Cardiac septum (tissue), 1 donor: ENCODE measurements around the gene MASP1. TPM values are rescaled to one million over a fixed set of nuclear protein-coding genes. Genes with fewer than 3 reads are reported as not detected.
"Not testable (repeated sequence)": the region's sequence is repeated elsewhere in the genome, so short reads cannot be mapped to it uniquely, and the experiment has no call there.

ENCODE experiments used
- DNase-seq: peaks from one replicate; pipeline ENCODE4 v3.0.0-alpha.2; 2020; ENCODE audit warnings: low spot score
- intact Hi-C: fragments of 100-400 bp; cut with DNase I; formaldehyde crosslinking; loops from one replicate; pipeline ENCODE4 v1.14.0; 2022
- total RNA-seq: library from RNA; stranded (reverse); fragmentation: NEBNext Ultra II Directional; extraction: Animal tissue kit (Norgen Biotek cat#: 25700); gene quantifications from one replicate; pipeline ENCODE4 v1.2.1, GENCODE V29; 2021
- donor health status: DM: no; HTN: no; CAD: no.

The MASP1 gene
- total RNA-seq, 1 donor from 2014 or later: 59.7 TPM

DNA sequence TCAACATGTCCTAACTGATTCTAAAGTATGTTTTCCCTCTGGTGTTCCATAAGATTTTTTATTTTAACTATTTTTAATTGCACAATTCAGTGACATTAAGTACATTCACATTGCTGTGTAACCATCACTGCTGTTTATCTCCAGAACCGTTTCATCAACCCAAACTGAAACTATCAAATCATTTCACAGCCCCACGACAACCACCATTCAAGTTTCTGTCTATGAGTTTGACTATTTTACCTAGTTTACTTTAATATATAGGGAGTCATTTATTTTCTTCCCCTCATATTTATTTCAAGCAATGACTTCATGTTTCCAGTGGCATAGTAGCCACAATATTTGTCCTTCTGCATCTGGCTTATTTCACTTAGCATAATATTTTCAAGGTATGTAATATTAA, 85.9 kb downstream of the MASP1 start:
- no peak for DNase-seq
- intact Hi-C loops: no loop called here

DNA sequence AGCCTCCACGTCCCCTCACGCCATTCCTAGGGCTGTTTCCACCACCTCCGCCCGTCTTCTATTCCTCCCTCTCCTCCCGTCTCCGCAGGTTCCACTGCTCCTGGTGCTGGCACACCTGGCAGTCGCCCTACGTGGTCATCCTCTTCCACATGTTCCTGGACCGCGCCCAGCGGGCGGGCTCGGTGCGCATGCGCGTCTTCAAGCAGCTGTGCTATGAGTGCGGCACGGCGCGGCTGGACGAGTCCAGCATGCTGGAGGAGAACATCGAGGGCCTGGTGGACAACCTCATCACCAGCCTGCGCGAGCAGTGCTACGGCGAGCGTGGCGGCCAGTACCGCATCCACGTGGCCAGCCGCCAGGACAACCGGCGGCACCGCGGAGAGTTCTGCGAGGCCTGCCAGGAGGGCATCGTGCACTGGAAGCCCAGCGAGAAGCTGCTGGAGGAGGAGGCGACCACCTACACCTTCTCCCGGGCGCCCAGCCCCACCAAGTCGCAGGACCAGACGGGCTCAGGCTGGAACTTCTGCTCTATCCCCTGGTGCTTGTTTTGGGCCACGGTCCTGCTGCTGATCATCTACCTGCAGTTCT, 92.0 kb downstream of the MASP1 start:
- DNase-seq, intact Hi-C loops: not testable (repeated sequence)

DNA sequence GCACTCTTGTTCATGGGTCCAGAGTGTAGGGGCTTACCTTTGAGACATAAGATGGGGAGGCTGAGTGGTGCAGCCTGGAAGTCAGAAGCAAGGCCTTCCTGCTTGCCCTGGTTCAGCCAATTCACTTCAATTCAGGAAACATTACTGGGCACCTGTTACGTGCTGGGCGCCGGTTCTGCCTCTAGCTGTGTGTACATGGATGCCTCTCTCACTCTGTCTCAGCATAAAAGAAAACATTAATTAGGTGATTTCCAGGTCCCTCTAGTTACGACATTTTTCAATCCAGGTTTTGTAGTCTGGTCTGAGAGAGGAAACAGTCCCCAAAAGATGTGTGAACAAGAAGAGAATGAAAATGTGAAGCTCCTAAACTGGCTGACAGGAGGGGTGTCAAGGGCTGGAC, 93.0 kb downstream of the MASP1 start:
- intact Hi-C loops: no loop called here
- no peak for DNase-seq

DNA sequence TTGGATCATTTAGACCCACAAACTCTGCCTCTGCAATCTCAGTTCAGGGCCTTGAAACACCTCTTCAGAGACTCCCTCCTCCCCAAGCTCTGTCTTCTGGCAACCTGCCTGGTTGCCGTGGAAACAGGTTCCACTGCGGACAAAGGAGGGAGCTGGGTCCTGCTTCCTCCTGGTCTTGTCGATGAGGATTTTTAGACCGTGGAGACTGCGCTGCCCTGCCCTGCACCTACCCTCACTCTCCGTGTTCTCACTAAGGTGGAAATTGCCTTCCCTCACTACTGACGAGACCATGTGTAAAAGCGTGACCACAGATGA, 94.2 kb downstream of the MASP1 start, which contains the start of gene RTP1:
Gene RTP1 (plus strand): TSS at position 152 of the 315 bp plus-strand sequence. CDS start 30 bp downstream, at position 182.
- DNase-seq: no peak
- intact Hi-C loops: no loop called here

DNA sequence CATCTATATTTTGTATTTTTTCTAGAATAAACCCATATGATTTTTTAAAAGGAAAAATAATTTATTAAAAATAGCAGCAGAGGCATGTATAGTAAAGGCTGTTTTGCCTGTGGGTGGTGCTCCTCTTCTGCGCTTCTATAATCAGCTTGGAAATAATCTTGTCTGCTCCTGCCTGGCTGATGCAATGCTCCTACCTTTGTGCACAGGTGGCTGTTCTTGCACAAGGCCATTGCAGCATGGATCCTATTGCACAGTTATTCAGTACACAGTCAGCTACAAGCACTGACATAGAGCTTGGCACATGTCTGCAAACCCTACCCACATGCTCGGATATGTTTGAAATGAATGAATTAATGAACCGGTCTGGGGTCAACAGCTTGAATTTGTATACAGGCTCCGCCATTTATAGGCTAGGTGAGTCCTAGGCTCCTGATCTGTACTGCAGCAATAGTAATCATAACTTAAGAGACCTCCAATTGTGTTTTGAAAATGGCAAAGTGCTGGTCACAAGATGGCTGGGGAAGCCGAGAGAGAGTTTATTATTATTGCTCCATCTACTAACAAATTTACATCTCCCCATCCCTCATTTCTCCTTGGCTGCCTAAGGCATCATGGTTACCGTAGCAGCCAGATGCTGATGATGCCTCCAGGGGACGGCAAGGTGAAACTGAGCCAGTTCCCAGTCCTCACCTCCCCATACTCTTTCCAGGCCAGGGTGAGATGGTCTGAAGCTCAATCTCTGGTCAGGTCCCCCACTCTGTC, 94.8 kb downstream of the MASP1 start:
- intact Hi-C loops: no loop called here
- no peak for DNase-seq

DNA sequence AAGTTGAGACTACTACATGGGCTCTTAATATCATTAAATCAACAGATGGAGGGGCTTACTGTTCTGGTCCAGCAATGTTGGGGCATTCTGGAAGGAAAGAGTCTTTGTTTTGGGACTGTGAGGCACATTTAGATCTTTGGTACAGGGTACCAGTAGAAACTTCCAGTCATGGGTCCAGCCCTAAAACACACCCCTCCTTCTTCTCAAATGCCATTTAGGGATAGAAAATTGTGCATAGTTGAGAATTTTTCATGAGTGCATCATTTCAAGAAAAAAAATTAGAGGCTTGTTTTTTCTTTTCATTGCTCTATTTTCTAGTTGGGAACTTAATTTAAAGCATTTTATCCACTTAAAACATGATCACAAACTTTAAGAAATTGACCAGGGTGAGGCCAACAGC, 98.4 kb downstream of the MASP1 start:
- no peak for DNase-seq
- intact Hi-C loops: no loop called here

DNA sequence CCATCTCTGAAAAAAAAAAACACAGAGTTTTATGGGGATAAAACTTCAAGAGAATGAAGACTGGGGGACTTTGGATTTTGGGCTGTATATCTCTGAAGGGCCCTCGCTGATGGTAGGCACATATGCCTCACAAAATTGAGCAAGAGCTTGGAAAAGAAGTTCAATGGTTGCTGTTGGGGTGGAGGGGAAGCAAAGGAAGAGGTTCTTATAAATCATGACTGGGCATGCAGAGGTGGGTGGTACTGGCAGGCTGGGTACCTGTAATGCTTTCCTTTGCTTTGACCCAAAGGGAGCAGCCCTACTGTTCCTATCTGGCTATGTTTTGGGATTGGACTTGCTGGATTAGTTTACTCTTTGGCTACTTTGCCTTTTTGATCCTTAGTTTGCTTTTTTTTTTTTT, 100.3 kb downstream of the MASP1 start:
- intact Hi-C loops: no loop called here
- DNase-seq: no peak

DNA sequence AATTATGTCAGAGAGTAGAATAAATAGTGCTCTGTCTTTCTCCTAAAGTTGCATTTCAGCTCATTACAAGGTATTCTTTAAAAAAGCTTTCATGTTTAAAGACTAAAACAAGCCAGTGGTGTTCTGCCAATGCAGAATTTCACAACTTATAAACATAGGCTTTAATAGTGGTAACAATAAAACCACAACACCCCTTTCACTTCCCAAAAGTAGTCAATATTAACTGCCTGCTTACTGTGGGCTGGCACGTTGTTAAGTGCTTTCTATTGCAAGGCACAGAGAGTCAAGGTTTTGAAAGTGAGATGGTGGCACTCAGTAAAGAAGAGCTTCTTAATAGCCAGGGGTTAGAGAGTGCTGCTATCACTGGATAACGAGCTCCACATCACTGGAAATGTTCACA, 102.6 kb downstream of the MASP1 start:
- intact Hi-C loops: loop anchor here (5.0 kb wide), 1 partner anchor 257 kb away; the partner anchor contains the start of gene ST6GAL1
- no peak for DNase-seq

DNA sequence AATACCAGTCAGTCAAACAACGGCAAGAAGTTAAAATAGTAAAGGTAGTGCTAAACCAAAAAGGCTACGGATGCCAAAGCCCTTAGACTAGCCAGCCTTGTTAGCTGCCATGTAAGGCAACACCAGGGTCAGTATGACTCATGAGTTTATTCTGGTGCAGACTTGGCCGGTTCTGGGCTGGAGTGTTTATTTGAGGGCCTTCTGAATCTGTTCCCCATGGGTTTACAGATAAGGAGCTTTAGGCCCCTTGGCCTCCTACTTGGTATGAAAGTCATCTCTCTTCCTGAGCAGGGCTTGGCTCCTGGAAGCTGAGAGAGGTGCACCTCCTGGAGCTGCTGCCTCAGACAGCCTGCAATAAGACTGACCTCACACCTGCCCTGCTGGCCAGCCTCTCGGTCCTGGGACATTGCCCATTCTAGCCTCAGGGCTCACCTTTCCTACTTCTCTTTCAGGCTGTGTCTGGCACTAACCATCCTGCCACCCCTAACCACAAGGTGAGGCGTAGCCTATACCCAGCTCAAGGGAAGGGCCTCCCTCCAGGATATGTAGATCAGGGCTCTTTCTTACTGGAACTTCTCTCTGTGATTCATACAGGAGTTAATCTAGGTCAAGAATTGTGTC, 104.6 kb downstream of the MASP1 start:
- intact Hi-C loops: loop anchor here (5.0 kb wide), 1 partner anchor 255 kb away; the partner anchor contains the start of gene ST6GAL1

DNA sequence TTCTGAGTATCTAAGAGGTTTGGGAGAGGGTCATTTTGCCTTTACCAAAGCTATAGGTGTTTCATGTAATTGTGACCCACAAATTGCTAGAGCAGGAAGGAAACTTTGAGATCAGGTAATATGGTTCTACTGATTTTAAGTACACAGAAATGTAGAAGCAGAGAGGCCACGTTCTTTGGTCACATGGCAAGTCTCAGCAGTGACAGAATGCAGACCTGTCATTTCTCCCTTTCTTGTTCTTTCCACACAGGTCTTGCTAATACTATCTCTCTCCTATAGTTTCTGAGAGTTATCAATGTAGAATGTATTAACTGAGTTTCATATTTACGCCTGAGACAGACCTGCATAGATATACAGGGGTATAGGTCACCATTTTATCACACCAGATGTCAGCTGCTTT, 105.2 kb downstream of the MASP1 start:
- intact Hi-C loops: loop anchor here (5.0 kb wide), 1 partner anchor 254 kb away; the partner anchor contains the start of gene ST6GAL1
- DNase-seq: no peak

More for the DNA sequence above, 104.6 kb downstream of the MASP1 start:
- DNase-seq: peak; percentile 79

DNA sequence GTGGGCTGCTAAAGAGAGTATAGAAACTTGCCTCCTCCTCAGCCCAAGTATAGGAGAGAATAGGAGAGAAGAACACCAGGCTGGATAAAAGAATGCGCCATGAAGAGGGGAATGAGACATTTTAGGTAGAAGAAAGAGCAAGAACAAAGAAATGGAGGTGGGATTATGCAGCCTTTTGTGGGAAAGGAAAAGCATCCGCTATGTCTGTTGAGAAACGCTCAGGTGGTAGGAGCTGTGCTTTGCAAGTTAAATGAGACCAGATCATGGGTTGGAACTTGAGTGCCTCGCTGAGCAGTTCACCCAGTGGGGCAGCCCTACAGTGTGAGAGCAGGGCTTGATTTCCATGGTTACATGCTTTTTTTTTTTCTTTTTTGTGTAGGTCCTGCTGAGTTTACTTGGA, 105.8 kb downstream of the MASP1 start:
- DNase-seq: no peak

More for the DNA sequence above, 105.8 kb downstream of the MASP1 start:
- intact Hi-C loops: loop anchor here (5.0 kb wide), 1 partner anchor 253 kb away; the partner anchor contains the start of gene ST6GAL1

Other genes starting within 250 kb of the MASP1 start
- 5.4 TPM for gene RPL39L, start 152.2 kb downstream of the MASP1 start, total RNA-seq
- gene RTP1, start 94.3 kb downstream of the MASP1 start, total RNA-seq: not detected
- 0.94 TPM for gene RTP4, start 76.6 kb upstream of the MASP1 start, total RNA-seq